BLaER1 (cell line): ENCODE results near the gene RGSL1.
A peak's percentile ranks its signal among the peaks of the same experiment; 100 is the strongest.

Experiments used
- H3K27ac ChIP-seq: shearing (Covaris generic); formaldehyde crosslinking; 2 replicates; pipeline ENCODE4 v1.8.1; 2022
- H3K27me3 ChIP-seq: shearing (Covaris generic); formaldehyde crosslinking; 2 replicates; pipeline ENCODE4 v1.8.1; 2022
- H3K36me3 ChIP-seq: shearing (Covaris generic); formaldehyde crosslinking; 2 replicates; pipeline ENCODE4 v1.8.1; 2022
- H3K4me1 ChIP-seq: shearing (Covaris generic); formaldehyde crosslinking; 2 replicates; pipeline ENCODE4 v1.8.1; 2022
- H3K4me2 ChIP-seq: shearing (Covaris generic); formaldehyde crosslinking; 2 replicates; pipeline ENCODE4 v1.8.1; 2022
- H3K4me3 ChIP-seq: shearing (Covaris generic); formaldehyde crosslinking; 2 replicates; pipeline ENCODE4 v1.8.1; 2022
- H3K9ac ChIP-seq: shearing (Covaris generic); formaldehyde crosslinking; 2 replicates; pipeline ENCODE4 v1.8.1; 2022
- H3K9me3 ChIP-seq: shearing (Covaris generic); formaldehyde crosslinking; 2 replicates; pipeline ENCODE4 v1.8.1; 2022
- H4K20me1 ChIP-seq: shearing (Covaris generic); formaldehyde crosslinking; 2 replicates; pipeline ENCODE4 v1.8.1; 2022
- Cebpa-rat ChIP-seq: shearing (Covaris generic); IDR thresholded peaks from 2 replicates; pipeline ENCODE4 v1.8.1; 2022

Gene RGSL1

DNA sequence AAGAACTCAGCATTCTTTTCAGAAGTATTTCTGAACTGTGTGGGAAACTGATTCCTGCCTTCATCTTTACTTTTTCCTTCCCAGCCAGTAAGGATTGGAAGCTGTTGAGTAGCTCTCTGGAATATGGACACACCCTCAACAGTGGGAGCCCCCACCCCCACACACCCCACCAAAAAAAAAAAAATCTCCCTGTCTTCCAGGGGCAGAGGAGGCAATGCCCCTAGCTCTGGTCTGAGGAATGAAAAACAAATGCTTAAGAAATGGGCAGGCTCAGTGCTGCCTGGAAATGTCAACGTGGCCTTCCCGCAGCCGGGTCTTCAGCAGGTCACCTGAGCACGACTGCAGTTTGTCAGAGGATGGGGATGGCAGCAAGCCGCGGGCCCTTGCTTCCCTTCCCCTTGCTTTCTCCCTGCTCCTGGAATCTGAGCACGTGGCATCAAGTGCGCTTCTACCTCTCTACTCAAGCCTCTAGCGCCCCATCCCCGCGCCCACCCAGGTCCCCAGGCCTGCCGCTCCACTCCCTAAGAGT, 153.8 kb downstream of the RGSL1 start:
- Histone ChIP-seq H3K9me3 (no peaks in the 10 kb centered on the region), H3K27ac (peak overlapping the region; percentile 74), H3K9ac (peak overlapping the region; percentile 80), H3K4me2 (peak overlapping the region; percentile 94), H3K27me3 (no peaks in the 10 kb centered on the region), H3K4me3 (peak overlapping the region; percentile 76), H3K36me3 (peaks cover 35% of the 10 kb centered on the region), H3K4me1 (peaks cover 74% of the 10 kb centered on the region), H4K20me1 (peaks cover 35% of the 10 kb centered on the region)
- no peak for TF ChIP-seq Cebpa-rat

DNA sequence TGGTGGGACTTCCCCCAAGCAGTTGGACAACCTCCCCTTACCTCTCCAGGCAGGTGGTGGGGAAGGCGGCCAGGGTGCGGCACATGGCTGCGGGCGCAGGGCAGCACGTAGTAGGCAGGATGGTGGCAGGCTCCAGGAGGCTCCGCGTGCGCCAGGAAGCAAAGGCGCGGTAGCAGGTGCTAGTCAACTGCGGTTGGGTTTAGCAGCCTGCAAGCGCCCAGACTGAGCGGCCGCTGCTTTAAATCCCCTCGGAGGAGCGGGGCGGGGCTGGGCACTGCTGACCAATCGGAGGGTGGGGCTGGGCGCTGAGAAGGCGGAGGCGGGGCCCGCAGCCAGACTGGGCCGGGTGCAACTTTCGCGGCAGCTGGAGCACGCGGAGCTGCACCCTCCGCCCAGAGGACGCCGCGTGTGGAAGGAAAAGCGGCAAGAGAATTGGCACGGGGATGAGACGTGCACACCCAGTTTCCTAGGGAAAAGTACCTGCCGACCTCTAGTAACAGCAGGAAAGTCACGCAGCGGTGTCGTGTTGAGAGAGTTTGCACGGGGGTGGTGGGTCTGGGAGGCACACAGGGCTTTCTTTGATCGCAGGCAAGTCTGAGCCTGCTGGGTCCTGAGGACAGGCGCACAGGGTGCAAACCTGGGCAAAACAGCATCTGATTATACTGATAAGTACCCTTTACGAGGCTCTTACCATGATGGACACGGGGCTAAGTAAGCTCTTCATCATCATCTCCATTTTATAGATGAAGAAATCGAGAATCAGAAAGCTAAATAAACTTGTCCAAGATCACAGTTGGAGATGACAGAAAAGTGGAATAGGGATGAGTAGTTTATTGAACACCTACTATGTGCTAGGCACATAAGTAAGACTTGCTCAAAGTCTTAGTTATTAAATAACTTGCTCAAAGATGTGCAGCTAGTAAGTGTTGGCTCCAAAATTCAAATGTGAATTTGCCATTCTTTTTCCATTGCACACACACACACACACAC, 154.5 kb downstream of the RGSL1 start, which contains the start of gene RGS16:
Gene RGS16, minus strand, starts transcription at position 215 of the 990 bp plus-strand sequence. Its CDS starts 130 bp downstream, at position 85.
- Histone ChIP-seq H3K4me2 (peak within 1 kb of the TSS; percentile 94), H3K9me3 (no peaks in the 10 kb centered on the region), H3K4me1 (peaks cover 74% of the 10 kb centered on the region), H3K4me3 (peak within 1 kb of the TSS; percentile 76), H3K27me3 (no peaks in the 10 kb centered on the region), H4K20me1 (peaks cover 28% of the 10 kb centered on the region), H3K27ac (peak within 1 kb of the TSS; percentile 74), H3K9ac (peak within 1 kb of the TSS; percentile 80), H3K36me3 (peaks cover 27% of the 10 kb centered on the region)
- no peak for TF ChIP-seq Cebpa-rat

DNA sequence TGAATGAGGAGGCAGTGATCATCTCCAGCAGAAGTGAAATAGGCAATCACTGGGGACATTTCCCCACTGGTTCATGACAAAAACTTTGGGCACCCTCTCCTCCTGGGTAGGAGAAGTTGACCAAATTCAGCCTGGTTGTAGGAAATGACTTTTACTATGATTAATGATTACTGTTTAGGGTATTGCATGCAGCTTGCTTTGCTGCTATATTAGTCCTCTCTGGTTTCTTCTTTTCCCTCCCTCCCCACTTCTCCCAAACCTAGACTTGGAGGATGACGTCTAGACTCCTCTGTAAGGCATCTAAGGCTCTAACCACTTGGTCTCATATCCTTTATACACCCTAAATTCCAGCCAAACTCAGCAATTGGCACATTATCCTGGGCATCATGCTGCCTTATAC, 157.6 kb downstream of the RGSL1 start:
- H3K27me3 ChIP-seq, result no peaks in the 10 kb centered on the region
- no peaks in the 10 kb centered on the region for H3K9me3 ChIP-seq
- H3K27ac ChIP-seq, result no peak overlapping the region
- H4K20me1 ChIP-seq, result peaks cover 10% of the 10 kb centered on the region; the same call in 1 of the 2 replicates
- H3K4me3 ChIP-seq, result no peak overlapping the region
- peak overlapping the region; percentile 54 for H3K4me2 ChIP-seq
- H3K4me1 ChIP-seq, result peaks cover 67% of the 10 kb centered on the region
- no peaks in the 10 kb centered on the region for H3K36me3 ChIP-seq
- TF ChIP-seq Cebpa-rat, result no peak
- H3K9ac ChIP-seq, result no peak overlapping the region

DNA sequence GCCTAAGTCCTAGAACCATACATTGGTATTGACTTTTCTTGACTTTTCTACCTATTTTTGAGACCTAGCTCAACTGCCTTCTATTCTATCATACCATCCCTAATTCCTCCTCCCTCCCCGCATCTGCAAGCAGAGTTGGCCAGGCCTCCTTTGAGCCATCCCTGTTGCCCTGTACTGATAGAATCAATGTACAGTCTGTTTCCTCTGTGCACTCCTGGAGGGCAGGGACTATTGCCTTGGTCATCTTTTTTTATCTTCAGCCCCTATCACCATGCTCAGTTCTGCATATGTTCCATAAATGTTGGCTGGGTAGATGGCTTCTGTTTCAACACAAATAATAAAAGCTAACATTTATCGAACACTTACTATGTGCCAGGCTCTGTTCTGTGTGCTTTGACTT, 158.3 kb downstream of the RGSL1 start:
- H3K4me3 ChIP-seq, result no peak overlapping the region
- no peaks in the 10 kb centered on the region for H3K36me3 ChIP-seq
- no peak for TF ChIP-seq Cebpa-rat
- no peak overlapping the region for H3K4me2 ChIP-seq
- no peak overlapping the region for H3K9ac ChIP-seq
- H3K9me3 ChIP-seq, result no peaks in the 10 kb centered on the region
- H4K20me1 ChIP-seq, result peaks cover 4% of the 10 kb centered on the region; the same call in 1 of the 2 replicates
- no peak overlapping the region for H3K27ac ChIP-seq
- no peaks in the 10 kb centered on the region for H3K27me3 ChIP-seq
- peaks cover 67% of the 10 kb centered on the region for H3K4me1 ChIP-seq

DNA sequence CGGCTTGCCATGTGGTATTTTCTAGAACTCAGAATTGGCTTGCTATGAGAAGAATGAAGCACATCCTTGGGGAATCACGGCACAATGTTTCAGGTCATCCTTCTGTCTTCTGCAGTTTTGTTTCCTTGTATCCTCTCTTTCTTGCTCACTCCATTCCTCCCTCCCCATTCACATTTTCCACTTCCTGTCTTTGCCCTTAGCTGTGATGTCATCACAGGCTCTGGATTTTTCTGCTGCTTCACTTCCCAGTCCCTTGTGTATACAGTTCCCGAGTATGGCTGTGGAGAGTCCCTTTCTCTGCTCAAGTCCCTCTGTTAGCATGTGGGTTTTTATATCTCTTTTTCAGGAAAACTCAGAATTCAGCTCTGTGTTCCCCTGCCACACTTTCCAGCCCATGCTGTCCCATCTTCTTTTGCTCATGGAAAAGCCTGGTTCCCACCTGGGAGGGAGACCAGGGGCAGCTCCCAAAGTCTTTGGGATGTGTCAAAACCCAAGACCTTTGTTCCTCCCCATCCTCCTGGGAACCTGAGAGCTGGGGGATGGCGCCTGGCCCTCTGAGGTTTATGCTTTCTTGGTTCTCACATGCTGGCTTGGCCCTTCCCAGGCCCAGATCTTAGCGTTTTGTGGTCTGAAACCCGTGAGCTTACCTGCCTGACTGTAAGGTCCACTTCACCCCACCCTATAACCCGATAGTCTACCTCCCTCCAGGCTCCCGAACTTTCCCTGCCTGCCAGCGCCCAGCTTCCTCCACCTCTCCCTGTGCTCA, 159.1 kb downstream of the RGSL1 start:
- Histone ChIP-seq H3K27me3 (no peaks in the 10 kb centered on the region), H3K27ac (no peak overlapping the region), H3K4me1 (peaks cover 67% of the 10 kb centered on the region), H3K9ac (no peak overlapping the region), H3K4me3 (no peak overlapping the region), H4K20me1 (no peaks in the 10 kb centered on the region; the same call in 1 of the 2 replicates), H3K4me2 (no peak overlapping the region), H3K36me3 (no peaks in the 10 kb centered on the region), H3K9me3 (no peaks in the 10 kb centered on the region)
- TF ChIP-seq Cebpa-rat, result no peak
